Ascending aorta (tissue), 2 donors: Measurements from ENCODE around the gene CHCHD6. TPM values are rescaled to one million over a fixed set of nuclear protein-coding genes. Genes with fewer than 3 reads are reported as not detected.

ENCODE experiments used
- DNase-seq, 2 donors: peaks; one replicate each; pipeline ENCODE4 v3.0.0-alpha.2; 2019; ENCODE audit warnings: low spot score in 2 of 2
- H3K27ac ChIP-seq, 2 donors: fragments of 200-600 bp; sonication (generic); one replicate each; pipeline ENCODE4 v1.5.1; 2016 to 2017; ENCODE audit warnings: mild to moderate bottlenecking in 1 of 2
- H3K27me3 ChIP-seq: fragments of 200-600 bp; sonication (generic); one replicate; pipeline ENCODE4 v1.5.1; 2017
- H3K36me3 ChIP-seq, 2 donors: fragments of 200-600 bp; sonication (generic); one replicate each; pipeline ENCODE4 v1.5.1; 2016
- H3K4me1 ChIP-seq, 2 donors: fragments of 200-600 bp; sonication (generic); one replicate each; pipeline ENCODE4 v1.5.1; 2016 to 2017; ENCODE audit warnings: mild to moderate bottlenecking in 1 of 2
- H3K4me3 ChIP-seq, 2 donors: fragments of 200-600 bp; sonication (generic); one replicate each; pipeline ENCODE4 v1.5.1; 2016 to 2017; ENCODE audit warnings: mild to moderate bottlenecking in 1 of 2
- H3K9me3 ChIP-seq, 2 donors: fragments of 200-600 bp; sonication (generic); one replicate each; pipeline ENCODE4 v1.5.1; 2016
- intact Hi-C: fragments of 100-400 bp; cut with DNase I; formaldehyde crosslinking; loops from one replicate; pipeline ENCODE4 v1.15.1; 2023
- total RNA-seq: library from RNA; depleted of rRNA; stranded (reverse); fragments of >200 nt; gene quantifications from one replicate; pipeline ENCODE4 v1.1.0, GENCODE V29; 2016
- TF ChIP-seq, protein P1 (sequence below), 3 experiments: fragments of 200-600 bp in 2 of 3; fragments of 450-650 bp in 1 of 3; sonication (generic) in 2 of 3; IDR thresholded peaks; one replicate each; pipeline ENCODE4 v1.5.1; 2016 to 2019; ENCODE audit warnings: antibody characterized with exemption in 3 of 3, mild to moderate bottlenecking in 1 of 3, moderate library complexity in 1 of 3

Gene CHCHD6
- total RNA-seq, 1 donor from 2014 or later = 1.2 TPM

DNA sequence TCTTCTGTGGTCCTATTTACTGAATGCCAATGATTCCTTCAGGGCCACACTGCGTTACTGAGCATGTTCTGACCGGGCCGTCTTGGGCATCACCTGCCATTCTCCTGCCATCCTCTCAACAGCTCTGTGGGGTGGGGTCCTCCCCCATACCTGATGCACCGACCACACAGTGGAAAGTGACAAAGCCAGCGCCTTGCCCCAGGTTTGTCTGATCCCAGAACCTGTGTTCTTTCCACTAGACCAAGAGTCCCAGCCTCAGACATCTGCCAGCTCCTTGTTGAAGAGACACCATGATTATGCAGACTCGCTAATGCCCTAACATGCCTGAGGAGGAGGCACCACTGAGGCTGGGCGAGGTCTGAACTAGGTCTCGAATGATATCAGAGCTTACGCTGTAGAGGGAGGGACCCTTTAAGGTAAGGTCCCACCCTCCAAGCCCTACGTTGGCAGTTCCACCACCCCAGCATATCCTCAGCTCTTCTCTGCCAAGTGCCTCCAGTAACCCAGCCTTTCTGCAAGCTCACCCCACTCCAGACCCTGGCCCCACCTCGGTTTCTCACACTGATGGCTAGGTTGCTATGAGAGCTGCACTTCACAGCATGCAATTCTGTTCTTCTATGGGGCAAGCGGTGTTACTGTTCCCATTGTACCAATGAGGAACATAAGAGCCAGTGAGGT, 249.1 kb downstream of the CHCHD6 start:
- Histone ChIP-seq H3K4me3 (no peak overlapping the region), H3K27me3 (no peaks in the 10 kb centered on the region), H3K27ac (no peak overlapping the region), H3K36me3 (peaks cover 0 to 3% of the 10 kb centered on the region in 2 donors), H3K4me1 (no peaks in the 10 kb centered on the region), H3K9me3 (no peaks in the 10 kb centered on the region)
- intact Hi-C loops = no loop called here
- DNase-seq = no peak
- TF ChIP-seq, protein P1, sequence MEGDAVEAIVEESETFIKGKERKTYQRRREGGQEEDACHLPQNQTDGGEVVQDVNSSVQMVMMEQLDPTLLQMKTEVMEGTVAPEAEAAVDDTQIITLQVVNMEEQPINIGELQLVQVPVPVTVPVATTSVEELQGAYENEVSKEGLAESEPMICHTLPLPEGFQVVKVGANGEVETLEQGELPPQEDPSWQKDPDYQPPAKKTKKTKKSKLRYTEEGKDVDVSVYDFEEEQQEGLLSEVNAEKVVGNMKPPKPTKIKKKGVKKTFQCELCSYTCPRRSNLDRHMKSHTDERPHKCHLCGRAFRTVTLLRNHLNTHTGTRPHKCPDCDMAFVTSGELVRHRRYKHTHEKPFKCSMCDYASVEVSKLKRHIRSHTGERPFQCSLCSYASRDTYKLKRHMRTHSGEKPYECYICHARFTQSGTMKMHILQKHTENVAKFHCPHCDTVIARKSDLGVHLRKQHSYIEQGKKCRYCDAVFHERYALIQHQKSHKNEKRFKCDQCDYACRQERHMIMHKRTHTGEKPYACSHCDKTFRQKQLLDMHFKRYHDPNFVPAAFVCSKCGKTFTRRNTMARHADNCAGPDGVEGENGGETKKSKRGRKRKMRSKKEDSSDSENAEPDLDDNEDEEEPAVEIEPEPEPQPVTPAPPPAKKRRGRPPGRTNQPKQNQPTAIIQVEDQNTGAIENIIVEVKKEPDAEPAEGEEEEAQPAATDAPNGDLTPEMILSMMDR (IDR thresholded peaks at IDR 0.05) = no peak

DNA sequence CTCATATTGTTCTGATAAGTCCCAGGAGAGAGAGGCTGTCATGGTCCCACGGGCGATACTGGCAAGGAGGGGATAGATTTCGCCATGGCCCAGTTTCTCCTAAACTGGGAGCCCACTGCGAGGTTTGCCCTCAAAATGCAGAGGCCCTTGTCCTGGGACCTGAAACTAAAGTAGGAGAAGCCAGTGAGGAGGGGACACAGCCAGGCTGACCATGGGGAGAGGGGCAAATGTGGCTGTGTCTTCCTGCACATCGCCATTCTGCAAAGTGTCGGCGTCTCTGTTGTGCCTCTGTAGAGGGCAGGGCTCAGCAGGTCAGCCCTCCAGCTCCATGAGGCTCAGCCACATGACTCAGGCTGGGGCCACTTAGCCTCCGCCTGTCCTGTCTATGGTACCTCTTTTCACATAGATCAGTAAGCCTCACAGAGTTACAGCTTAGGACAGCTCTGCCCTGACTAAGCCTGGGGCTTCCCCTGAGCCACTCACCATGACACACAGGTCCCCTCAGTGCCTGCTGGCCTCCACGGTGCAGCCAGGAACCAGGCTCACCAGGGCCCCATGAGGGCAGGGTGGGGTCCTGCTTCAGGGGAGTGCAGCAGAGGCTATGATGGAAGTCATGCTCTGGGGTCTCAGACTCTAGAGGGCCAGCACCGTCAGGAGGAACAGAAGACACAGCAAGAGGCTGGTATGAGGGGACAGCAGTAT, 250.3 kb downstream of the CHCHD6 start:
- Histone ChIP-seq H3K9me3 (no peaks in the 10 kb centered on the region), H3K4me3 (no peak overlapping the region), H3K4me1 (no peaks in the 10 kb centered on the region), H3K36me3 (peaks cover 0 to 2% of the 10 kb centered on the region in 2 donors), H3K27me3 (no peaks in the 10 kb centered on the region), H3K27ac (no peak overlapping the region)
- TF ChIP-seq, protein P1 (IDR thresholded peaks at IDR 0.05) = no peak
- no peak for DNase-seq
- intact Hi-C loops = no loop called here

DNA sequence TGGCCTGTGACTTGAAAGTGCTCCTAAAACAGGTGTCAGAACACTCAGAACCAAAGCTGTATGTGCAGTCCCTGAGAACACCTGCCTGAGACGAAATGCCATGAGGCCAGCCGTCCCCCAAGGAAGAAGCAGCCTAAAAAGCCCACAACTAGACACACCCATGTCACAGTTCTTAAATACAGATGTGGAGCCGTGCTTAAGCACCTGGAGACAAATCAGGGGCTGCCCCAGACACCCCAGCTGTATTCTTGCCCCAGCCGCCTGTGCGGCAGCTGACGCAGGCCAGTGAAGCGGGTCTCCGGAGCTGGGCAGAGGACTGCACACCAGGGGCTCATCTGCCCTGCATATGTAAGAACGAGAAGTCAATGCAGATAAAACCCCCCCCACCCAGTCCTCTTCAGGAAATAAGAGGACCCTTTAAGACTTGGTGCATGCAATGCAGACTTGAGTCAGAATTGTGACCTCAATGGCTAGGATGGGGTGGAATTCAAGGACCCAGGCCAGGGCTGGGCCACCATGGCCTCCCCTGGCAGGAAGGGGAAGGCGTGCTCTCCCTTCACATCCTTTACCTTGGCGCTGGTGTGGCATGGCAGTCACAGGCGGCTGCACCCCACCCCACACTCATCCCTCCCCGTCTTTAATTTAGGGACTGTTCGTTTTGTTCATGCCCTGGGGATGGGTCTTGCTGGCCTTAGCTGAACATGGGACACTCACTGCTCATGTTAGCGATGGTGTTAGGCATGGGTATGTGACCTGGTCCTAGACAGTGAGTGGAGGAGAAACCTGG, 251.2 kb downstream of the CHCHD6 start:
- H3K27ac ChIP-seq = no peak overlapping the region
- H3K27me3 ChIP-seq = no peaks in the 10 kb centered on the region
- intact Hi-C loops = no loop called here
- H3K4me3 ChIP-seq = no peak overlapping the region
- no peaks in the 10 kb centered on the region for H3K36me3 ChIP-seq
- TF ChIP-seq, protein P1 (IDR thresholded peaks at IDR 0.05) = no peak
- DNase-seq = no peak
- H3K4me1 ChIP-seq = no peaks in the 10 kb centered on the region
- H3K9me3 ChIP-seq = no peaks in the 10 kb centered on the region

DNA sequence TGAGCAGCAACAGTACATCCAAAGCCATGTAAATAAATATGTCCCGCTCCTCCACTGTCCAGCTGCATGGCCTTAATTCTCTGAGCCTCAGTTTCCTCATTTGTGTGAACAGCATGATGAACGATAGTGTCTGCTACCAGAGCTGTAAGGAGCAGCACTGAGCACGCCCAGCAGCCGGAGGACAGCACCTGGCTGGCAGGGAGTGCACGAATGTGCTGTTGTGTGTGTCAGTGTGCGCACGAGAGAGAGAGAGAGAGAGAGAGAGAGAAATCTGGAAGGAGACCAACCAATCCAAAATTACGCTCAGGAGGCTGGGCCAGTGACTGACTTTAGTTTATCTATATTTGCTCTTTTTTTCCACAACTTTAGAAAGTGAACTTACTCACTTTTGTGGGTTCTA, 252.3 kb downstream of the CHCHD6 start:
- Histone ChIP-seq H3K4me1 (peaks cover 0 to 10% of the 10 kb centered on the region in 2 donors), H3K27me3 (no peaks in the 10 kb centered on the region), H3K36me3 (no peaks in the 10 kb centered on the region), H3K9me3 (no peaks in the 10 kb centered on the region), H3K4me3 (no peak overlapping the region), H3K27ac (no peak overlapping the region)
- DNase-seq = no peak
- TF ChIP-seq, protein P1 (IDR thresholded peaks at IDR 0.05) = no peak
- intact Hi-C loops = no loop called here

DNA sequence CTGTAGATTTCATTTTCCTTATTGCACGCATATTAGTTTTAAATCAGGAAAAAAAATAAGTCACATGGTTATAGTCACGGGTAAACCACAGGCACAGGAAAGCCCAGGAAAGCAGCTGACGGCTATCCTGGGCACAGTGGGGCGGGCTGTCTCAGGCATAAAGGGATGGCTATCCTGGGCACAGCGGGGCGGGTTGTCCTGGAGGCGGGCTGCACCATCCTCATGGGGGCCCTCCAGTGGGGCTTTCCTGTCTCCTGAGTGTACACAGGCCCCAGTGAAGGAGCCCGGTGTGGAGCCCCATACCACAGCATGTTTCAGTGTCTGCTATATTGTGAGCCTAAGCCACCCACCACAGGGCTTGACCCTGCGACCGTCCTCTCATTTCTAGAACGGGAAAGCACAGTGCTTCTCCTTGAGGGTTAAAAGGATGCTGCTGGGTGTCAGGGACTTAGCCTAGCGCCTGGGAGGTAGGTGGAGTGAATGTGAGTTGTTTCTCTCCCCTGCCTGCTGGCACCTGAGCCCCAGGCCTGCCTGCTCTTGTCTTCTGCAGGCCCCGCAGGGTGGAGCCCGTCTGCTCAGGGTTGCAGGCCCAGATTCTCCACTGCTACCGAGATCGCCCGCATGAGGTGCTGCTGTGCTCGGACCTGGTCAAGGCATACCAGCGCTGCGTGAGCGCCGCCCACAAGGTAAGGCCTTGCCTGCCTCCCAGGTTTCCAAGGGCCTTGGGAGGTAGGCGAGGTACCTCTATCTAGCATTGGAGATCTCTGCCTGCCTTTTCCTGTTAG, 253.0 kb downstream of the CHCHD6 start:
- Histone ChIP-seq H3K36me3 (no peaks in the 10 kb centered on the region), H3K27ac (no peak overlapping the region), H3K27me3 (no peaks in the 10 kb centered on the region), H3K4me3 (no peak overlapping the region), H3K4me1 (peaks cover 2 to 17% of the 10 kb centered on the region in 2 donors), H3K9me3 (no peaks in the 10 kb centered on the region)
- TF ChIP-seq, protein P1 (IDR thresholded peaks at IDR 0.05) = no peak
- DNase-seq = no peak
- intact Hi-C loops = no loop called here
